Endothelial cell of umbilical vein (primary cell): ENCODE results near the gene CCDC177. TPM values are rescaled to one million over a fixed set of nuclear protein-coding genes. Genes with fewer than 3 reads are reported as not detected.

Experiments
- BruUV-seq: library from RNA; stranded (reverse); fragments of 400-500 nt; replicated peaks from 2 replicates; lab custom pipeline; 2021; lab: Mats Ljungman, UMichigan
- CTCF ChIA-PET: fragments of 300-600, 350-600 bp; sonication (Branson Sonifier 250); formaldehyde crosslinking; loops from one replicate; lab custom pipeline; 2021; ENCODE audit warnings: antibody characterized with exemption, inconsistent platforms; lab: Charles Lee
- POLR2A ChIA-PET: fragments of 300-600, 350-600 bp; sonication (Branson Sonifier 250); formaldehyde crosslinking; loops from one replicate; lab custom pipeline; 2021; ENCODE audit warnings: antibody characterized with exemption, inconsistent platforms; lab: Charles Lee
- DNase-seq: peaks from one replicate; pipeline ENCODE4 v3.0.0-alpha.2; 2011; ENCODE audit warnings: low read depth, low spot score
- FAIRE-seq: peaks from 2 replicates; lab custom pipeline; 2011; peaks lifted over from hg19 to GRCh38; lab: Jason Lieb, UNC
- H2AFZ ChIP-seq: 2 replicates; pipeline ENCODE4 v1.6.0; 2012; ENCODE audit warnings: low read depth, low read length, control low read depth, inconsistent platforms
- H3K27ac ChIP-seq: 2 replicates; pipeline ENCODE4 v1.5.1; 2011; ENCODE audit warnings: low read depth, mild to moderate bottlenecking, control low read depth, low read length, moderate library complexity; ENCODE audit not compliant: insufficient read depth
- H3K27me3 ChIP-seq, 2 experiments: 2 replicates each; pipeline versions ENCODE4 v1.6.0 to v1.6.1; 2011; ENCODE audit warnings: low read length in 2 of 2, mixed read lengths in 1 of 2; ENCODE audit not compliant: control insufficient read depth in 2 of 2, insufficient read depth in 2 of 2
- H3K36me3 ChIP-seq, 2 experiments: 2 replicates in 1 of 2; 3 replicates in 1 of 2; pipeline ENCODE4 v1.5.1; 2011; ENCODE audit warnings: low read length in 2 of 2, mild to moderate bottlenecking in 1 of 2, moderate library complexity in 1 of 2; ENCODE audit not compliant: control insufficient read depth in 2 of 2, insufficient read depth in 2 of 2; ENCODE audit errors: extremely low read depth in 1 of 2
- H3K4me1 ChIP-seq: 3 replicates; pipeline ENCODE4 v1.5.1; 2011; ENCODE audit warnings: mild to moderate bottlenecking, low read length; ENCODE audit not compliant: control insufficient read depth, insufficient read depth; ENCODE audit errors: extremely low read depth
- H3K4me2 ChIP-seq: 2 replicates; pipeline ENCODE4 v1.6.1; 2011; ENCODE audit warnings: low read length, control low read depth, mixed read lengths; ENCODE audit not compliant: insufficient read depth
- H3K4me3 ChIP-seq, 3 experiments: fragments of 200-600 bp in 1 of 3; sonication (generic), shearing (Covaris generic) in 1 of 3; replicated peaks in 1 of 3; 2 replicates each; pipeline ENCODE4 v1.5.1; 2011 to 2016; ENCODE audit warnings: control low read depth in 3 of 3, low read length in 3 of 3, mild to moderate bottlenecking in 2 of 3, inconsistent platforms in 1 of 3, low read depth in 1 of 3, moderate library complexity in 1 of 3; ENCODE audit not compliant: insufficient read depth in 1 of 3
- H3K79me2 ChIP-seq: 2 replicates; pipeline ENCODE4 v1.6.0; 2012; ENCODE audit warnings: low read length, inconsistent platforms; ENCODE audit not compliant: control insufficient read depth, insufficient read depth
- H3K9ac ChIP-seq: replicated peaks from 2 replicates; pipeline ENCODE3; 2011; ENCODE audit warnings: low read length, control low read depth; ENCODE audit not compliant: insufficient read depth; ENCODE audit errors: extremely low read depth
- H3K9me1 ChIP-seq: replicated peaks from 3 replicates; pipeline ENCODE4 v1.6.0; 2011; ENCODE audit warnings: mild to moderate bottlenecking, low read length; ENCODE audit not compliant: control insufficient read depth, insufficient read depth; ENCODE audit errors: extremely low read depth
- H3K9me3 ChIP-seq: replicated peaks from 2 replicates; pipeline ENCODE4 v1.5.1; 2012; ENCODE audit warnings: low read length, inconsistent platforms; ENCODE audit not compliant: control insufficient read depth, insufficient read depth
- H4K20me1 ChIP-seq: replicated peaks from 2 replicates; pipeline ENCODE3; 2011; ENCODE audit warnings: mild to moderate bottlenecking, low read length; ENCODE audit not compliant: control insufficient read depth, insufficient read depth; ENCODE audit errors: extremely low read depth
- EZH2 ChIP-seq: IDR thresholded peaks from 2 replicates; pipeline ENCODE4 v1.6.1; 2012; ENCODE audit warnings: borderline replicate concordance, low read depth, mild to moderate bottlenecking, moderate library complexity, low read length, inconsistent platforms; ENCODE audit not compliant: severe bottlenecking
- FOS ChIP-seq: IDR thresholded peaks from 2 replicates; pipeline ENCODE4 v1.6.1; 2011; ENCODE audit warnings: mild to moderate bottlenecking, low read length, moderate library complexity, borderline replicate concordance; ENCODE audit not compliant: insufficient read depth
- GATA2 ChIP-seq: IDR thresholded peaks from 2 replicates; pipeline ENCODE4 v1.7.0; 2011; ENCODE audit warnings: low read depth, mild to moderate bottlenecking, moderate library complexity, mixed read lengths, low read length; ENCODE audit not compliant: insufficient read length, insufficient read depth
- JUN ChIP-seq: IDR thresholded peaks from 2 replicates; pipeline ENCODE4 v1.6.1; 2011; ENCODE audit warnings: borderline replicate concordance, low read depth; ENCODE audit not compliant: insufficient read length, insufficient read depth
- MYC ChIP-seq: IDR thresholded peaks from one replicate; pipeline ENCODE4 v1.6.1; 2011; ENCODE audit warnings: mild to moderate bottlenecking, low read depth, low read length
- POLR2A ChIP-seq: IDR thresholded peaks from 2 replicates; pipeline ENCODE4 v1.6.1; 2012; ENCODE audit warnings: low read depth, mild to moderate bottlenecking, control low read depth, low read length
- POLR2AphosphoS5 ChIP-seq: IDR thresholded peaks from 2 replicates; pipeline ENCODE4 v1.6.1; 2012; ENCODE audit warnings: low read depth, mild to moderate bottlenecking, control low read depth, low read length, moderate library complexity; ENCODE audit not compliant: insufficient read depth
- dilution Hi-C: fragments of 300-500 bp; cut with MboI; formaldehyde crosslinking; loops from one replicate; pipeline ENCODE4 v1.15.0; 2019; ENCODE audit warnings: low sequenced_read_pairs; ENCODE audit not compliant: extremely low pct_ligation_motif_present
- intact Hi-C: fragments of 100-400 bp; cut with micrococcal nuclease; formaldehyde crosslinking; loops from one replicate; pipeline ENCODE4 v1.10.0; 2022
- polyA plus RNA-seq, 4 experiments: library from polyadenylated mRNA; depleted of rRNA in 3 of 4; stranded (reverse) in 3 of 4; unstranded in 1 of 4; fragments of >200 nt; gene quantifications; 2 replicates each; pipeline versions ENCODE4 v1.2.1 to v1.2.3, GENCODE V29; 2011 to 2012; ENCODE audit warnings: missing spikeins in 1 of 4
- total RNA-seq: library from RNA; stranded (reverse); gene quantifications from 2 replicates; pipeline ENCODE4 v1.2.3, GENCODE V29; 2021
- TF ChIP-seq, protein P1 (sequence below), 2 donors: IDR thresholded peaks; 1 replicate in 1 of 2; 2 replicates in 1 of 2; pipeline ENCODE4 v1.5.1; 2011; ENCODE audit warnings: low read length in 2 of 2, mild to moderate bottlenecking in 2 of 2, moderate library complexity in 2 of 2, control low read depth in 1 of 2, inconsistent platforms in 1 of 2, low read depth in 1 of 2; ENCODE audit not compliant: insufficient read depth in 1 of 2; ENCODE audit errors: extremely low read depth in 1 of 2
- TF ChIP-seq, protein P2 (sequence below): IDR thresholded peaks from 2 replicates; pipeline ENCODE4 v1.6.1; 2011; ENCODE audit not compliant: insufficient read depth, insufficient read length

Gene CCDC177
- total and polyA plus RNA-seq, 2 donors (not counting 3 experiments of a cell fraction or from before 2014, with no cell fraction given): not detected

DNA sequence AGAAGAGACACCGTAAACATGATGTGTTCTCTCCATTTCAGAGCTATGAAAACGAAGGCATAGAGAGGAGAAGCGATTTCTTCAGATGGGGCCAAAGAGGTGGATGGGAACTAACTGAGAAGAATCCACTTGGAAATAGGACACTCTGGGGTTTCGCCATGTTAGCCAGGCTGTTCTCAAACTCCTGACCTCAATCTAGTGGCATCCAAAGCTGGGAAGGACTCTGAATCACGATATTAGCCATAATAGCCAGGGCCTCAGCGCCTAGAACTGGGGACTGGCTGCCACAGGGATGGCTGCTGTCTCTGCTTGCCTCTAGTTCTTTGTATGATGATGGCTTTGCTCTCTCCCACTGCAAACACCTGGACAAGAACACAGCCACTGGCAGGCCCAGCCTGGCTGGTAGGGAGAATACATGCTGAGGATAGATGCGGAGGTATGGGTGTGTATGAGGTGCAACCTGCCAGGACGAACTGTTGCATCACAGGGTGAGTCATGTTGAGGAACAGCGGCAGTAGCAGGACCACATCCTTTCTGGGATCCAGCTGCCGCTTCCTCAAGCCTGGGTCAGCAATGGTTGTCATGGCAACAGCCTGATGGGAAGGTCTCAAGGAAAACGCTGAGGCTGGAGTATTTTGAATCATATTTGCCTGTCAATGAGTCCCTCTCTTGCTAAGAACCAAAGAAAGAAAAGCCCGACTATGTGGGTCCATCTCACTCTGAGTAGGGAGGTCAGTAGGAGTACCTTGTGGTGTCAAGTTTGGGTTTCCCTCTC lies 31.1 kb downstream of the CCDC177 start:
- H3K9me3 ChIP-seq: no peaks in the 10 kb centered on the region
- DNase-seq (peak; percentile 33), FAIRE-seq (peak; percentile 68)
- H3K27me3 ChIP-seq: peaks cover 4 to 5% of the 10 kb centered on the region in 2 experiments
- H2AFZ ChIP-seq: no peak overlapping the region
- H3K4me3 ChIP-seq: no peak overlapping the region
- TF ChIP-seq POLR2AphosphoS5 (no peak), JUN (peak; percentile 4), FOS (peak; percentile 74)
- ChIA-PET CTCF (interaction anchor here (1.1 to 2.0 kb wide), 4 partner anchors 8 to 485 kb away, joined by 3 to 5 read pairs (median 4); no protein-coding TSS in a partner anchor), POLR2A (no interaction called here)
- H3K9me1 ChIP-seq: no peaks in the 10 kb centered on the region
- H3K9ac ChIP-seq: no peak overlapping the region
- H3K27ac ChIP-seq: no peak overlapping the region
- H3K4me1 ChIP-seq: no peaks in the 10 kb centered on the region
- intact Hi-C loops (no loop called here), dilution Hi-C loops (no loop called here)
- no peaks in the 10 kb centered on the region for H3K79me2 ChIP-seq
- H3K4me2 ChIP-seq: no peak overlapping the region
- H3K36me3 ChIP-seq: no peaks in the 10 kb centered on the region
- no TSS peak for BruUV-seq
- no peaks in the 10 kb centered on the region for H4K20me1 ChIP-seq

DNA sequence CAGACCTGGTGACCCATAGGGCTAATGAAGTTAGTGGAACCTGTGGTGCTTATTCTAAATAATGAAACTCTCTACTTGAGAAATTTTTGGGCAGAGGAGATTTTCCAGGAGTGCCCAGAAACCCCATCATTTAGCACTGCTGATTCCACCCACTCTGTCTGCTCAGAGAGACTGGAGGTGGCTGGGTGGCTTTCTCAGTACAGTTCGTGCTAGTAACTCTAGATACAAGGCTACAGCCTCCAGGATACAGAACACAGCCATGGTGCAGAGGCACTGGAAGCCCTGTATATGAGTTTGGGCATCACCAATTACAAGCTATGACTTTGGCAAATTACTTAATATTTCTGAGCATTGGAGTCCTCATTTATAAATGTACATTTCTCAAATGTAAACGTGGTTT lies 32.4 kb downstream of the CCDC177 start:
- no peaks in the 10 kb centered on the region for H4K20me1 ChIP-seq
- H3K27ac ChIP-seq: no peak overlapping the region
- no TSS peak for BruUV-seq
- no peaks in the 10 kb centered on the region for H3K9me3 ChIP-seq
- dilution Hi-C loops (no loop called here), intact Hi-C loops (no loop called here)
- no peaks in the 10 kb centered on the region for H3K4me1 ChIP-seq
- no peak overlapping the region for H3K4me2 ChIP-seq
- no peaks in the 10 kb centered on the region for H3K79me2 ChIP-seq
- FAIRE-seq: no peak
- POLR2A ChIA-PET: no interaction called here
- no peak overlapping the region for H3K4me3 ChIP-seq
- no peaks in the 10 kb centered on the region for H3K9me1 ChIP-seq
- no peaks in the 10 kb centered on the region for H3K36me3 ChIP-seq
- no peak overlapping the region for H3K9ac ChIP-seq
- no peak for DNase-seq
- CTCF ChIA-PET: no interaction called here
- H3K27me3 ChIP-seq: peaks cover 2 to 5% of the 10 kb centered on the region in 2 experiments
- H2AFZ ChIP-seq: no peak overlapping the region
- TF ChIP-seq, protein P1, sequence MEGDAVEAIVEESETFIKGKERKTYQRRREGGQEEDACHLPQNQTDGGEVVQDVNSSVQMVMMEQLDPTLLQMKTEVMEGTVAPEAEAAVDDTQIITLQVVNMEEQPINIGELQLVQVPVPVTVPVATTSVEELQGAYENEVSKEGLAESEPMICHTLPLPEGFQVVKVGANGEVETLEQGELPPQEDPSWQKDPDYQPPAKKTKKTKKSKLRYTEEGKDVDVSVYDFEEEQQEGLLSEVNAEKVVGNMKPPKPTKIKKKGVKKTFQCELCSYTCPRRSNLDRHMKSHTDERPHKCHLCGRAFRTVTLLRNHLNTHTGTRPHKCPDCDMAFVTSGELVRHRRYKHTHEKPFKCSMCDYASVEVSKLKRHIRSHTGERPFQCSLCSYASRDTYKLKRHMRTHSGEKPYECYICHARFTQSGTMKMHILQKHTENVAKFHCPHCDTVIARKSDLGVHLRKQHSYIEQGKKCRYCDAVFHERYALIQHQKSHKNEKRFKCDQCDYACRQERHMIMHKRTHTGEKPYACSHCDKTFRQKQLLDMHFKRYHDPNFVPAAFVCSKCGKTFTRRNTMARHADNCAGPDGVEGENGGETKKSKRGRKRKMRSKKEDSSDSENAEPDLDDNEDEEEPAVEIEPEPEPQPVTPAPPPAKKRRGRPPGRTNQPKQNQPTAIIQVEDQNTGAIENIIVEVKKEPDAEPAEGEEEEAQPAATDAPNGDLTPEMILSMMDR (IDR thresholded peaks at IDR 0.05; ENCODE audit: extremely low read depth in 1 of 2, insufficient read depth in 1 of 2, low read depth in 1 of 2, low read length in 2 of 2): no peak
- TF ChIP-seq GATA2 (no peak), EZH2 (no peak), MYC (no peak), FOS (no peak), POLR2AphosphoS5 (no peak), POLR2A (no peak), JUN (no peak)
- TF ChIP-seq, protein P2, sequence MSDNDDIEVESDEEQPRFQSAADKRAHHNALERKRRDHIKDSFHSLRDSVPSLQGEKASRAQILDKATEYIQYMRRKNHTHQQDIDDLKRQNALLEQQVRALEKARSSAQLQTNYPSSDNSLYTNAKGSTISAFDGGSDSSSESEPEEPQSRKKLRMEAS: no peak
